RWPE1 (cell line): ENCODE data around the gene TSPAN32.

Source experiments
- CTCF ChIA-PET: fragments of 350-600 bp; sonication (Branson Sonifier 250); formaldehyde crosslinking; extraction: SDS; loops from one replicate; lab custom pipeline; 2021; lab: Yijun Ruan, JAX
- POLR2A ChIA-PET: fragments of 400-600 bp; formaldehyde crosslinking; extraction: SDS; loops from one replicate; lab custom pipeline; 2020; ENCODE audit warnings: antibody characterized with exemption; ENCODE audit not compliant: low non-redundant PET; lab: Yijun Ruan, JAX
- DNase-seq: peaks from one replicate; pipeline ENCODE4 v3.0.0; 2012; ENCODE audit warnings: low spot score
- H3K27ac ChIP-seq: fragments of 450-650 bp; 2 replicates; pipeline ENCODE4 v1.5.1; 2017
- TF ChIP-seq, protein P1 (sequence below): fragments of 450-650 bp; conservative IDR thresholded peaks from 2 replicates; pipeline ENCODE4 v1.5.1; 2017; ENCODE audit warnings: low read depth, mild to moderate bottlenecking

Gene TSPAN32

GRCh38 chr11:2365571-2366210 is 63.9 kb downstream of the TSPAN32 start:
- no peak overlapping the region for H3K27ac ChIP-seq
- POLR2A ChIA-PET = no interaction called here

DNA sequence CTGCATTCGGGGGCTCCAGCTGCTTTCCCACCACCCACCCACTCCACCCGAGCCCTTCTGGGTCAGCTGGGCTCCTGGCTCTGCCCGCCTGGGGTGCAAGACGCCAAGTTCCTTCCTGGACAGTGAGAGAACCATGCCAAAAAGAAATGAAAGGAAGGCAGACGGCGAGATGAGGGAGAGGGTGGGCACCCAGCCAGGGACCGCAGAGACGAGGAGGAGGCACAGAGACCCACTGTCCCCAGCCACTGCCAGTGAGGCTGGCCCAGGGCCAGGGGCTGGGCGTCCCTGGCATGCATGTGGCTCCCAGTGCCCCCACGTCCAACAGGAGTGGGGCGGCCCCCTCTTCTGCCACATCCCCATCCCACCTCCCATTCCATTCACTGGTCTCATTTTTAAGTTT is 64.5 kb downstream of the TSPAN32 start:
- CTCF ChIA-PET = no interaction called here
- DNase-seq = no peak
- TF ChIP-seq, protein P1, sequence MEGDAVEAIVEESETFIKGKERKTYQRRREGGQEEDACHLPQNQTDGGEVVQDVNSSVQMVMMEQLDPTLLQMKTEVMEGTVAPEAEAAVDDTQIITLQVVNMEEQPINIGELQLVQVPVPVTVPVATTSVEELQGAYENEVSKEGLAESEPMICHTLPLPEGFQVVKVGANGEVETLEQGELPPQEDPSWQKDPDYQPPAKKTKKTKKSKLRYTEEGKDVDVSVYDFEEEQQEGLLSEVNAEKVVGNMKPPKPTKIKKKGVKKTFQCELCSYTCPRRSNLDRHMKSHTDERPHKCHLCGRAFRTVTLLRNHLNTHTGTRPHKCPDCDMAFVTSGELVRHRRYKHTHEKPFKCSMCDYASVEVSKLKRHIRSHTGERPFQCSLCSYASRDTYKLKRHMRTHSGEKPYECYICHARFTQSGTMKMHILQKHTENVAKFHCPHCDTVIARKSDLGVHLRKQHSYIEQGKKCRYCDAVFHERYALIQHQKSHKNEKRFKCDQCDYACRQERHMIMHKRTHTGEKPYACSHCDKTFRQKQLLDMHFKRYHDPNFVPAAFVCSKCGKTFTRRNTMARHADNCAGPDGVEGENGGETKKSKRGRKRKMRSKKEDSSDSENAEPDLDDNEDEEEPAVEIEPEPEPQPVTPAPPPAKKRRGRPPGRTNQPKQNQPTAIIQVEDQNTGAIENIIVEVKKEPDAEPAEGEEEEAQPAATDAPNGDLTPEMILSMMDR = no peak
- POLR2A ChIA-PET = no interaction called here
- H3K27ac ChIP-seq = no peak overlapping the region

More at GRCh38 chr11:2365571-2366210, 63.9 kb downstream of the TSPAN32 start:
- TF ChIP-seq, protein P1 = no peak
- DNase-seq = no peak
- CTCF ChIA-PET = interaction anchor here (0.5 kb wide), 1 partner anchor 747 kb away, joined by 3 read pairs; no protein-coding TSS in a partner anchor

DNA sequence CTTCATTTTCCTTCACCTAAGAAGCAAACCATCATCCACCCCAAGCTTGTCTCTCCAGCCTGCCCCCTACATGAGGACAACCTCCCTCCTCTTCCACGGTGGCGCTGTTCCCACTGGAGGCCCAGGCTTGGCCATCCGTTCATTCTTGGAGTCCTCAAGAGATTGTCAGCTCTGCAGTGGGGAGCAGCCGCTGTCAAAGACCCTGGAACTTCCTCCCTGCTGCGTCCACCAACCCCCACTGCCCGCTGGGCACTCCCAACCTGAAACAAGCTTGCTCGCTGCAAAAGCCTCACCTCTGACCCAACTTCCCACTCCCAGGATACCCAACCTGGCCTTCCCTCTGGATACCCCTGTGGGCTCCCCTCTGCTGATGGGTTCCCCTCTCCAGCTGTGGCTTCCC is 64.9 kb downstream of the TSPAN32 start:
- TF ChIP-seq, protein P1 = no peak
- no peak for DNase-seq
- H3K27ac ChIP-seq = no peak overlapping the region
- ChIA-PET CTCF (interaction anchor here (0.6 kb wide), 1 partner anchor 714 kb away, joined by 3 read pairs; no protein-coding TSS in a partner anchor), POLR2A (no interaction called here)

DNA sequence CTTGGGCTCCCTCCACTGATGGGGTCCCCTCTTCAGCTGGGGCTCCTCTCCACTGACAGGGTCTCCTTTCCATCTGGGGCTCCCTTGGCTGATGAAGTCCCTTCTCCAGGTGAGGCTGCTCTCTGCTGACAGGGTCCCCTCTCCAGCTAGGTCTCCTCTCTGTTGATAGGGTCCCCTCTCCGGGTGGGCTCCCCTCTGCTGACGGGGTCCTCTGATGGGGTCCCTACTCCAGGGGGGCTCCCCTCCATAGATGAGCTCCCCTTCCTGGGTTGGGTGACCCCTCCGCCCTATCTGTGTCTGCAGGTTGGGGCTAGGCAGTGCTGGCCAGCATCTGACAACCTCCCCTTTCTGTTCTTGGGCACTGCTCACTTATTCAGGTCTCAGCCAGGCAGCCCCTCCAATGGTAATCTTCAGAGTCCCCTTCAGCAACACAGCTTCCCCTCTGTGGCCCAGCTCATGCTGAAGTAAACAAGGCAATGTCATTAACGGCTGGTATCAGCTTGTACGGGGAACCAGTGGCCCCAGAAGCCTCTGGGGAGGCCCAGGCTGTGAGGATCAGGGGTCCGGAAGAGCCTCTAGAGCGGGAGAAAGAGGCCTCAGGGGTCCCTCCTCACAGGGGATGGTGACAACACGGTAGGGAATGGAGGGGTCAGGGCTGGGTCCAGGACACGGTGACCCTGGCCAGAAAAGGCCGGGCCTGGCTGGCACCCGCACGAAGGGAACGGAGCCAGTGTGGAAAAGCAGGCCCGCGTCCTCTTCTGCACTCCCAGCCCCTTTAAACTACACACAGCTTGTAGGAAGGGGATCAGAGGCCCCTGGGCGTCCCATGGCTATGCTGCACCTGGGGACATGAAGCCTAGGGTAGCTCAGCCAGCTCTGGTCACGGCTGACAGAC is 65.7 kb downstream of the TSPAN32 start:
- ChIA-PET CTCF (interaction anchor here (0.6 to 1.2 kb wide), 2 partner anchors 24 to 715 kb away, joined by 3 read pairs; no protein-coding TSS in a partner anchor), POLR2A (no interaction called here)
- DNase-seq = no peak
- TF ChIP-seq, protein P1 = no peak
- no peak overlapping the region for H3K27ac ChIP-seq
